Fibroblast of skin of right quadriceps (primary cell): ENCODE results near the gene IFT27.

ENCODE experiments used
- DNase-seq: peaks from one replicate; pipeline ENCODE4 v3.0.0-alpha.2; 2013

The IFT27 gene

DNA sequence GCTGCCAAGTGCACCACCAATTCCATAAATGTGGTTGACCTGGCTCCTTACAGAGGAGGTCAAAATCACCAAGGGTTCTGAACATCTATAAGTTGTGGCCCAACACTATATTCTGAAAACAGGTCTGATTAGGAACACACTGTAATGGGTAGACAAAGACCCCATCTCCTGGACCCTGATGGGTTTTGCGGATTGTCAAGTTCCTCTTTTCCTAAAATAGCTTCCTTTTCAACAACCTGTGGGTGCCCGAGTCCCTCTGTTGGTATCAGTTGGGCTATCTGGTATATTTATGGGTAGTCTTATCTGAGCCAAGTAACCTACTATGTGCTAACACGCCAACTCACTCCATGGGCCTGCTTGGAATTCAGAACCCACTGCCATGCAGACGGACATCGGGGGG lies 62.5 kb downstream of the IFT27 start:
- DNase-seq = no peak
